Activated CD4-positive, alpha-beta T cell treated with anti-CD3 and anti-CD28 coated beads, Interleukin-2, amount 10 ng/mL, durations not matched to agents 7 days and 5 days (primary cell): ENCODE results near the gene CCDC184. TPM values are rescaled to one million over a fixed set of nuclear protein-coding genes. Genes with fewer than 3 reads are reported as not detected.
"Not testable (repeated sequence)": the region's sequence is repeated elsewhere in the genome, so short reads cannot be mapped to it uniquely, and the experiment has no call there.

Source experiments
- CTCF ChIA-PET: fragments of 350-600 bp; sonication (Branson Sonifier 250); formaldehyde crosslinking; loops from one replicate; lab custom pipeline; 2021; ENCODE audit warnings: antibody characterized with exemption; lab: Charles Lee
- POLR2A ChIA-PET: fragments of 350-600 bp; sonication (Branson Sonifier 250); formaldehyde crosslinking; loops from one replicate; lab custom pipeline; 2021; ENCODE audit warnings: antibody characterized with exemption; lab: Charles Lee
- DNase-seq: peaks from one replicate; pipeline ENCODE4 v3.0.0-alpha.2; 2020
- H3K27ac Mint-ChIP-seq: one replicate; pipeline ENCODE4 v1.8.0; 2021; ENCODE audit warnings: mild to moderate bottlenecking, moderate library complexity, mixed read lengths
- H3K27me3 Mint-ChIP-seq: one replicate; pipeline ENCODE4 v1.8.0; 2021; ENCODE audit warnings: mixed read lengths
- H3K36me3 Mint-ChIP-seq: one replicate; pipeline ENCODE4 v1.8.0; 2021; ENCODE audit warnings: low read depth, mixed read lengths
- H3K4me1 Mint-ChIP-seq: one replicate; pipeline ENCODE4 v1.8.0; 2021; ENCODE audit warnings: mixed read lengths
- H3K4me3 Mint-ChIP-seq: one replicate; pipeline ENCODE4 v1.8.0; 2021; ENCODE audit warnings: mild to moderate bottlenecking, moderate library complexity, mixed read lengths
- H3K9me3 Mint-ChIP-seq: one replicate; pipeline ENCODE4 v1.8.0; 2021; ENCODE audit warnings: mixed read lengths
- total RNA-seq, 2 experiments: library from RNA; stranded (reverse); gene quantifications; one replicate each; pipeline ENCODE4 v1.2.3, GENCODE V29; 2021

Gene CCDC184
- total RNA-seq, 2 experiments from 2014 or later: 0.17 to 0.22 TPM

DNA sequence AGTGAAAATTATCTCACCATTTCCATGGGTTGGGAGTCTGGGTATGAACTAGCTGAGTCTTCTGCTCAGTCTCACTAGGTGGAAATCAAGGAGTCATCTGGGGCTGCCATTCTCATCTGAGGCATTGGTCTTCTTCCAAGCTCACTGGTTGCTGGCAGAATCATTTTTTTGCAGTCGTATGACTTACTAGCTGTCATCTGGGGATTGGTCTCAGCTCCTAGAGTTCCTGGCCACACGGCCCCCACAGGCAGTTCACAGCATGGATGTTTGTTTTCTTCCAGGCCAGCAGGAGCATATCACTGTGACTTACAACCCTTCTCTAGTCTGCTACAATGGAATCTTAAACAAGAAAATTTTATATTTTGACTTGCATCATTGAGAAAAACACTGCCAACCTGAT lies 38.2 kb downstream of the CCDC184 start:
- Mint-ChIP-seq H3K4me3 (no peak overlapping the region), H3K4me1 (no peaks in the 10 kb centered on the region), H3K9me3 (peaks cover 2% of the 10 kb centered on the region), H3K27ac (no peak overlapping the region), H3K27me3 (peaks cover 18% of the 10 kb centered on the region), H3K36me3 (no peaks in the 10 kb centered on the region)
- ChIA-PET CTCF (interaction anchor here (0.6 to 0.7 kb wide), 4 partner anchors 32 to 122 kb away, joined by 3 to 5 read pairs (median 4); no protein-coding TSS in a partner anchor), POLR2A (no interaction called here)
- DNase-seq: no peak

DNA sequence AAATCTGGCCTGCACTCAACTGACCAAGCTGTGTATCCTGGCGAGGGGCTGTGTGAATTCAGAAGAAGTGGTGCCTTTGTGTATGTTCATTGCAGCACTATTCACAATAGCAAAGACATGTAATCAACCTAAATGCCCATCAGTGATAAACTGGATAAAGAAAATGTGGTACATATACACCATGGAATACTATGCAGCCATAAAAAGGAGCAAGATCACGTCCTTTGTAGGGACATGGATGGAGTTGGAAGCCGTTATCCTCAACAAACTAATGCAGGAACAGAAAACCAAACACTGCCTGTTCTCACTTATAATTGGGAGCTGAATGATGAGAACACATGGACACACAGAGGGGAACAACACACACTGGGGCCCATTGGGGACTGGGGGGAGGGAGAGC lies 41.1 kb downstream of the CCDC184 start:
- H3K36me3 Mint-ChIP-seq, CTCF ChIA-PET, POLR2A ChIA-PET, H3K9me3 Mint-ChIP-seq, DNase-seq, H3K4me3 Mint-ChIP-seq, H3K4me1 Mint-ChIP-seq, H3K27ac Mint-ChIP-seq: not testable (repeated sequence)
- H3K27me3 Mint-ChIP-seq: peaks cover 36% of the 10 kb centered on the region

GRCh38 chr12:48231169-48231958 lies 47.9 kb downstream of the CCDC184 start:
- H3K27ac Mint-ChIP-seq, DNase-seq, H3K4me3 Mint-ChIP-seq, H3K36me3 Mint-ChIP-seq, H3K4me1 Mint-ChIP-seq, H3K9me3 Mint-ChIP-seq, POLR2A ChIA-PET: not testable (repeated sequence)
- H3K27me3 Mint-ChIP-seq: peaks cover 24% of the 10 kb centered on the region
- CTCF ChIA-PET: interaction anchor here (0.7 kb wide), 1 partner anchor 52 kb away, joined by 3 read pairs; no protein-coding TSS in a partner anchor

Other genes with a start within 250 kb of the CCDC184 start
- gene TMEM106C, start 220.0 kb upstream of the CCDC184 start, total RNA-seq: 100 to 1,000 TPM; 145 to 181 TPM
- gene COL2A1, start 179.2 kb upstream of the CCDC184 start, total RNA-seq: not detected
- gene SENP1, start 77.6 kb upstream of the CCDC184 start, total RNA-seq: 10 to 100 TPM; 37.2 to 48.0 TPM
- 10 to 100 TPM; 16.0 to 19.5 TPM for gene PFKM, start 64.3 kb upstream of the CCDC184 start, total RNA-seq
- gene ASB8, start 26.1 kb upstream of the CCDC184 start, total RNA-seq: 10 to 100 TPM; 44.7 to 46.4 TPM
- not detected for gene OR10AD1, start 19.6 kb downstream of the CCDC184 start, total RNA-seq
- 10 to 100 TPM; 21.5 to 24.0 TPM for gene ZNF641, start 167.3 kb downstream of the CCDC184 start, total RNA-seq